ENCODE data around the gene PKP1. TPM values are rescaled to one million over a fixed set of nuclear protein-coding genes. Genes with fewer than 3 reads are reported as not detected.

PKP1 gene
- total and polyA plus RNA-seq, 2 donors from 2014 or later, result 0.47 to 0.63 TPM

- Histone ChIP-seq H3K9me3 (ENCODE audit: control insufficient read depth in 2 of 3, insufficient read depth in 1 of 3, low read length in 3 of 3) (no peaks in the 10 kb centered on the region), H3K4me3 (ENCODE audit: low read length in 3 of 3) (no peak overlapping the region), H3K27ac (ENCODE audit: low read depth in 2 of 2, low read length in 2 of 2) (no peak overlapping the region), H3K36me3 (ENCODE audit: control insufficient read depth in 2 of 3, insufficient read depth in 3 of 3, low read length in 3 of 3) (no peaks in the 10 kb centered on the region), H3K27me3 (ENCODE audit: control insufficient read depth, insufficient read depth, low read length) (no peaks in the 10 kb centered on the region), H3K4me1 (ENCODE audit: control insufficient read depth in 2 of 3, insufficient read depth in 2 of 3, low read depth in 1 of 3, low read length in 3 of 3) (no peaks in the 10 kb centered on the region), H3K9ac (ENCODE audit: low read length in 3 of 3) (no peak overlapping the region)
- DNase-seq (peak in 1 of 5 donors; percentile 18), FAIRE-seq (no peak)
- no peak for TF ChIP-seq CTCF (IDR thresholded peaks at IDR 0.05; ENCODE audit: borderline replicate concordance, extremely low read depth, insufficient read depth)
- intact Hi-C loops (cut with DNase I), result no loop called here
Measured at GRCh38 chr1:201350361-201350725, 67.0 kb downstream of the PKP1 start.

GRCh38 chr1:201350884-201351283 lies 67.6 kb downstream of the PKP1 start:
- Histone ChIP-seq H3K27ac (ENCODE audit: low read depth in 2 of 2, low read length in 2 of 2) (no peak overlapping the region), H3K4me3 (ENCODE audit: low read length in 3 of 3) (no peak overlapping the region), H3K9me3 (ENCODE audit: control insufficient read depth in 2 of 3, insufficient read depth in 1 of 3, low read length in 3 of 3) (no peaks in the 10 kb centered on the region), H3K27me3 (ENCODE audit: control insufficient read depth, insufficient read depth, low read length) (no peaks in the 10 kb centered on the region), H3K36me3 (ENCODE audit: control insufficient read depth in 2 of 3, insufficient read depth in 3 of 3, low read length in 3 of 3) (no peaks in the 10 kb centered on the region), H3K9ac (ENCODE audit: low read length in 3 of 3) (no peak overlapping the region), H3K4me1 (ENCODE audit: control insufficient read depth in 2 of 3, insufficient read depth in 2 of 3, low read depth in 1 of 3, low read length in 3 of 3) (no peaks in the 10 kb centered on the region)
- DNase-seq (peak in 1 of 5 donors; percentile 8), FAIRE-seq (no peak)
- TF ChIP-seq CTCF (IDR thresholded peaks at IDR 0.05; ENCODE audit: borderline replicate concordance, extremely low read depth, insufficient read depth), result no peak
- intact Hi-C loops (cut with DNase I), result no loop called here

- H3K9ac ChIP-seq (ENCODE audit: low read length in 3 of 3), result no peak overlapping the region
- H3K9me3 ChIP-seq (ENCODE audit: control insufficient read depth in 2 of 3, insufficient read depth in 1 of 3, low read length in 3 of 3), result no peaks in the 10 kb centered on the region
- TF ChIP-seq CTCF (IDR thresholded peaks at IDR 0.05; ENCODE audit: borderline replicate concordance, extremely low read depth, insufficient read depth), result no peak
- no peaks in the 10 kb centered on the region for H3K36me3 ChIP-seq (ENCODE audit: control insufficient read depth in 2 of 3, insufficient read depth in 3 of 3, low read length in 3 of 3)
- FAIRE-seq, result no peak
- intact Hi-C loops (cut with DNase I), result no loop called here
- H3K27ac ChIP-seq (ENCODE audit: low read depth in 2 of 2, low read length in 2 of 2), result no peak overlapping the region
- H3K4me1 ChIP-seq (ENCODE audit: control insufficient read depth in 2 of 3, insufficient read depth in 2 of 3, low read depth in 1 of 3, low read length in 3 of 3), result no peaks in the 10 kb centered on the region
- DNase-seq, result no peak
- H3K27me3 ChIP-seq (ENCODE audit: control insufficient read depth, insufficient read depth, low read length), result no peaks in the 10 kb centered on the region
- H3K4me3 ChIP-seq (ENCODE audit: low read length in 3 of 3), result no peak overlapping the region
Measured at GRCh38 chr1:201351617-201352016, 68.3 kb downstream of the PKP1 start.

Data from kidney (tissue), 14 donors.